SH-SY5Y (cell line): ENCODE results near the gene HS6ST3.

Experiments used
- GATA2 ChIP-seq: IDR thresholded peaks from 2 replicates; pipeline ENCODE4 v1.6.1; 2011; ENCODE audit warnings: mild to moderate bottlenecking, low read depth, low read length
- GATA3 ChIP-seq: IDR thresholded peaks from 2 replicates; pipeline ENCODE4 v1.6.1; 2011; ENCODE audit warnings: low read depth, mild to moderate bottlenecking, low read length, moderate library complexity

GRCh38 chr13:96100457-96101220, 10.7 kb downstream of the HS6ST3 start:
- TF ChIP-seq GATA2 (no peak), GATA3 (no peak)
